ENCODE measurements around the gene GCH1. TPM values are rescaled to one million over a fixed set of nuclear protein-coding genes. Genes with fewer than 3 reads are reported as not detected.
"Not testable (repeated sequence)": the region's sequence is repeated elsewhere in the genome, so short reads cannot be mapped to it uniquely, and the experiment has no call there.

The GCH1 gene
- total RNA-seq, 2 experiments from 2014 or later: 70.8 to 73.2 TPM

GRCh38 chr14:54901380-54902142, 1.1 kb downstream of the GCH1 start:
- H3K9me3 Mint-ChIP-seq (ENCODE audit: low read depth): no peaks in the 10 kb centered on the region
- H3K36me3 Mint-ChIP-seq: peaks cover 25% of the 10 kb centered on the region
- CTCF ChIA-PET: interaction anchor here (0.6 to 2.8 kb wide), 10 partner anchors 8 to 150 kb away, joined by 3 to 21 read pairs (median 3); partner anchors contain the start of gene MAPK1IP1L
- H3K27ac Mint-ChIP-seq: peak overlapping the region; percentile 87
- H3K27me3 Mint-ChIP-seq: no peaks in the 10 kb centered on the region
- H3K4me3 Mint-ChIP-seq: peak overlapping the region; percentile 93
- DNase-seq (peak; percentile 60), ATAC-seq (no peak)
- peaks cover 49% of the 10 kb centered on the region for H3K4me1 Mint-ChIP-seq

GRCh38 chr14:54899573-54899972, 3.1 kb downstream of the GCH1 start:
- Mint-ChIP-seq H3K9me3 (ENCODE audit: low read depth) (no peaks in the 10 kb centered on the region), H3K4me1 (peaks cover 47% of the 10 kb centered on the region), H3K4me3 (no peak overlapping the region), H3K36me3 (peaks cover 29% of the 10 kb centered on the region), H3K27me3 (no peaks in the 10 kb centered on the region), H3K27ac (no peak overlapping the region)
- CTCF ChIA-PET: interaction anchor here (1.8 kb wide), 1 partner anchor 11 kb away, joined by 5 read pairs; no protein-coding TSS in a partner anchor
- DNase-seq (no peak), ATAC-seq (no peak)

DNA sequence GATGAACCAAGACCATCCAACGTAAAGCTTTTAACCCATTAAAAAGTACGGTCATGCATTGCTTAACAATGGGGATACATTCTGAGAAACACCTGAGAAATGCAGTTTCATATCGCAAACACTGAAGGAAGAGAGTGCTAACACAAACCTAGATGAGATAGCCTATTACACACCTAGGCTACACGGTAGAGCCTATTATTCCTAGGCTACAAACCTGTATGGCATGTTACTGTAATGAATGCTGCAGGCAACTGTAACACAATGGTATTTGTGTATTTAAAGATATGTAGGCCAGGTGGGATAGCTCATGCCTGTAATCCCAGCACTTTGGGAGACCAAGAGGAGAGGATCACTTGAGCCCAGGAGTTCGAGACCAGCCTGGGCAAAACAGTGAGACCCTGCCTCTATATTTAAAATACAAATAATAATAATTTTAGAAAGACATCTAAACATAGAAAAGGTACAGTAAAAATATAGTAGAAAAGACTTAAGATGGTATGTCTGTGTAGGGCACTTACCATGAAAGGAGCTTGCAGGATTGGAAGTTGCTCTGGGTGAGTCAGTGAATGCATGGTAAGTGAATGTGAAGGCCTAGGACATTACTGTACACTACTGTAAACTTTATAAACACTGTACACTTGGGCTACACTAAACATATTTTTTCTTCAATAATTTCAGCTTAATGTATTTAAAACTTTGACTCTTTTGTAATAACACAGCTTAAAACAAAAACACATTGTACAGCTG, 4.6 kb downstream of the GCH1 start:
- not testable (repeated sequence) for DNase-seq; H3K27ac Mint-ChIP-seq; H3K4me3 Mint-ChIP-seq; ATAC-seq; H3K27me3 Mint-ChIP-seq; H3K9me3 Mint-ChIP-seq (ENCODE audit: low read depth)
- CTCF ChIA-PET: interaction anchor here (1.0 to 1.8 kb wide), 4 partner anchors 9 to 129 kb away, joined by 3 to 5 read pairs (median 4); partner anchors contain the start of genes SOCS4 and WDHD1
- H3K36me3 Mint-ChIP-seq: peaks cover 32% of the 10 kb centered on the region
- H3K4me1 Mint-ChIP-seq: peaks cover 48% of the 10 kb centered on the region

- ATAC-seq: no peak
These were observed 6.9 kb downstream of the GCH1 start for GRCh38 chr14:54895683-54896082.

GRCh38 chr14:54894995-54895394, 7.6 kb downstream of the GCH1 start:
- Mint-ChIP-seq H3K27ac (no peak overlapping the region), H3K9me3 (ENCODE audit: low read depth) (no peaks in the 10 kb centered on the region), H3K36me3 (peaks cover 30% of the 10 kb centered on the region), H3K4me3 (no peak overlapping the region), H3K4me1 (peaks cover 48% of the 10 kb centered on the region), H3K27me3 (no peaks in the 10 kb centered on the region)
- CTCF ChIA-PET: interaction anchor here (1.9 kb wide), 1 partner anchor 18 kb away, joined by 4 read pairs; no protein-coding TSS in a partner anchor
- DNase-seq: no peak
- ATAC-seq: no peak

More at GRCh38 chr14:54895683-54896082, 6.9 kb downstream of the GCH1 start:
- H3K4me3 Mint-ChIP-seq: no peak overlapping the region
- no peak overlapping the region for H3K27ac Mint-ChIP-seq
- no peaks in the 10 kb centered on the region for H3K9me3 Mint-ChIP-seq (ENCODE audit: low read depth)
- DNase-seq: no peak
- peaks cover 33% of the 10 kb centered on the region for H3K36me3 Mint-ChIP-seq
- H3K27me3 Mint-ChIP-seq: no peaks in the 10 kb centered on the region
- CTCF ChIA-PET: no interaction called here
- H3K4me1 Mint-ChIP-seq: peaks cover 52% of the 10 kb centered on the region

GRCh38 chr14:54893151-54893760, 9.4 kb downstream of the GCH1 start:
- DNase-seq: no peak
- peak; percentile 74 for ATAC-seq
- H3K4me1 Mint-ChIP-seq: peaks cover 47% of the 10 kb centered on the region
- H3K27ac Mint-ChIP-seq: no peak overlapping the region
- no peaks in the 10 kb centered on the region for H3K27me3 Mint-ChIP-seq
- H3K4me3 Mint-ChIP-seq: no peak overlapping the region
- H3K36me3 Mint-ChIP-seq: peaks cover 27% of the 10 kb centered on the region
- H3K9me3 Mint-ChIP-seq (ENCODE audit: low read depth): no peaks in the 10 kb centered on the region
- CTCF ChIA-PET: interaction anchor here (1.1 to 4.6 kb wide), 5 partner anchors 8 to 210 kb away, joined by 3 to 23 read pairs (median 4); partner anchors contain the start of gene GCH1

- ATAC-seq (no peak), DNase-seq (no peak)
- Mint-ChIP-seq H3K4me3 (no peak overlapping the region), H3K27me3 (no peaks in the 10 kb centered on the region), H3K9me3 (ENCODE audit: low read depth) (no peaks in the 10 kb centered on the region), H3K36me3 (peaks cover 19% of the 10 kb centered on the region), H3K4me1 (peaks cover 43% of the 10 kb centered on the region), H3K27ac (no peak overlapping the region)
- CTCF ChIA-PET: interaction anchor here (1.3 to 4.6 kb wide), 2 partner anchors 10 to 11 kb away, joined by 3 to 23 read pairs; partner anchors contain the start of gene GCH1
These were observed 11.0 kb downstream of the GCH1 start for GRCh38 chr14:54891471-54892245.

GRCh38 chr14:54890788-54891187, 11.8 kb downstream of the GCH1 start:
- CTCF ChIA-PET: interaction anchor here (1.3 to 4.6 kb wide), 2 partner anchors 9 to 12 kb away, joined by 3 to 23 read pairs; partner anchors contain the start of gene GCH1
- H3K27ac Mint-ChIP-seq: peak overlapping the region; percentile 47
- H3K4me1 Mint-ChIP-seq: peaks cover 41% of the 10 kb centered on the region
- ATAC-seq (no peak), DNase-seq (no peak)
- H3K27me3 Mint-ChIP-seq: no peaks in the 10 kb centered on the region
- no peak overlapping the region for H3K4me3 Mint-ChIP-seq
- no peaks in the 10 kb centered on the region for H3K9me3 Mint-ChIP-seq (ENCODE audit: low read depth)
- H3K36me3 Mint-ChIP-seq: peaks cover 18% of the 10 kb centered on the region

DNA sequence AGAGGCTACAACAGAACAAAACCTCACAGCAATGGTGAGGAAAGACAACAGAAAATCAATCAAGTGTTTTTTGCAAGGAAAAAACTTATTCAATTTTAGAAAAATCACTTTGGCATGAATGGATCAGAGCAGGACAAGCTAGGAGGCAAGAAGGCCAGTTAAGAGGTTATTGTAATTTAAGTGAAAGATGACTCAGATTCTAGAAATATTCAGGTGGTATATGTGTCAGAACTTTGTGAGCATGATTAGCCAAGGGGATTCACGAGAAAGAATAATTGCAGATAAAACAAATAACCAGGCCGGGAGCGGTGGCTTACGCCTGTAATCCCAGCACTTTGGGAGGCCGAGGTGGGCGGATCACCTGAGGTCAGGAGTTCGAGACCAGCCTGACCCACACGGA, 12.7 kb downstream of the GCH1 start:
- Mint-ChIP-seq H3K4me3 (no peak overlapping the region), H3K9me3 (ENCODE audit: low read depth) (no peaks in the 10 kb centered on the region), H3K36me3 (peaks cover 18% of the 10 kb centered on the region), H3K27ac (no peak overlapping the region), H3K27me3 (no peaks in the 10 kb centered on the region), H3K4me1 (peaks cover 36% of the 10 kb centered on the region)
- CTCF ChIA-PET: interaction anchor here (0.6 to 4.6 kb wide), 2 partner anchors 8 to 322 kb away, joined by 3 to 23 read pairs; no protein-coding TSS in a partner anchor
- DNase-seq (no peak), ATAC-seq (no peak)

GRCh38 chr14:54882521-54882920, 20.1 kb downstream of the GCH1 start:
- ATAC-seq (no peak), DNase-seq (no peak)
- H3K36me3 Mint-ChIP-seq: peaks cover 21% of the 10 kb centered on the region
- H3K9me3 Mint-ChIP-seq (ENCODE audit: low read depth): no peaks in the 10 kb centered on the region
- H3K27me3 Mint-ChIP-seq: no peaks in the 10 kb centered on the region
- H3K4me3 Mint-ChIP-seq: peak overlapping the region; percentile 80
- CTCF ChIA-PET: interaction anchor here (0.7 to 2.7 kb wide), 4 partner anchors 9 to 309 kb away, joined by 3 to 23 read pairs (median 14); partner anchors contain the start of genes DLGAP5 and GCH1
- H3K27ac Mint-ChIP-seq: peak overlapping the region; percentile 98
- peaks cover 40% of the 10 kb centered on the region for H3K4me1 Mint-ChIP-seq

DNA sequence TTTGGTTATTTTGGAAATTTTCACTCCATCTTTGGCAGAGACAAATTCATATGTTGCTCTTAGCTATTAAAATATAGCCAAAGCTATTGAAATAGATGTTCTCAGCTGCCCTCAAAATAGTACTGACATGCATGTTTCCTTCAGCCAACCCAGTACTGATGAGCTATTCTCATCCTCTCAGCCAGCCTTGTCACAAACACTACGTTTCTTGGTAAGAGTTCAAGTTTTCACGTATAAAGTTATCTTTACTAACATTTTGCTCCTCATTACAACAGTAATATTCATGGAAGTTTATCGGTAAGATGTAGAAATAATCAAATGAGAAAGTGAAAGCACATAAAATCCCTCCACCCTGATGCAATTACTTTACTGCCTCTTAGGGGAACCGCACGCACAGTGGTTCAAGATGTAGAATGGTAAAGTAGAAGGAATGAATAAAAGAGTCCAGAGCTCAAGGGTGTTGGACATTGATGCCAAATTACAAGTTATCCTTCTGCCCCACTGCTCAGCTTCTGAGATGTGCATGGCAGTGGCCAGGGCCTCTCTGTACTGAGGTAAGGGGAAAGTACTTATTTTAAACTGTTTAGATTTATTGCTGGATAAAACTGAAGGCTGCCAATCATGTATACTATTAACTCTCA, 20.7 kb downstream of the GCH1 start:
- Mint-ChIP-seq H3K4me1 (peaks cover 44% of the 10 kb centered on the region), H3K27ac (peak overlapping the region; percentile 98), H3K27me3 (no peaks in the 10 kb centered on the region), H3K36me3 (peaks cover 25% of the 10 kb centered on the region), H3K4me3 (peak overlapping the region; percentile 80), H3K9me3 (ENCODE audit: low read depth) (no peaks in the 10 kb centered on the region)
- DNase-seq (peak; percentile 62), ATAC-seq (peak; percentile 80)
- CTCF ChIA-PET: interaction anchor here (0.6 to 2.7 kb wide), 10 partner anchors 10 to 309 kb away, joined by 3 to 23 read pairs (median 4); partner anchors contain the start of genes DLGAP5, GCH1 and MAPK1IP1L

All from activated CD8-positive, alpha-beta memory T cell treated with anti-CD3 and anti-CD28 coated beads, Interleukin-2, amount 10 ng/mL, durations not matched to agents 7 days and 5 days (primary cell).